A673 (cell line): ENCODE data around the gene IL23R. TPM values are rescaled to one million over a fixed set of nuclear protein-coding genes. Genes with fewer than 3 reads are reported as not detected.
"Not testable (repeated sequence)": the region's sequence is repeated elsewhere in the genome, so short reads cannot be mapped to it uniquely, and the experiment has no call there.

Experiments
- BruUV-seq: library from RNA; stranded (reverse); fragments of 400-500 nt; replicated peaks from 2 replicates; lab custom pipeline; 2021; lab: Mats Ljungman, UMichigan
- CTCF ChIA-PET: fragments of 300-600 bp; sonication (Branson Sonifier 250); formaldehyde crosslinking; loops from one replicate; lab custom pipeline; 2022; ENCODE audit warnings: antibody characterized with exemption; lab: Charles Lee
- POLR2A ChIA-PET: fragments of 300-600 bp; sonication (Branson Sonifier 250); formaldehyde crosslinking; loops from one replicate; lab custom pipeline; 2022; ENCODE audit warnings: antibody characterized with exemption; ENCODE audit not compliant: low non-redundant PET; lab: Charles Lee
- DNase-seq: peaks from one replicate; pipeline ENCODE4 v3.0.0-alpha.2; 2015; ENCODE audit warnings: low spot score
- H3K27ac ChIP-seq: fragments of 200-600 bp; sonication (generic); 2 replicates; pipeline ENCODE4 v1.5.1; 2016; ENCODE audit warnings: mixed run types, low read depth, mild to moderate bottlenecking, mixed read lengths, antibody characterized with exemption, low read length; ENCODE audit not compliant: poor library complexity, severe bottlenecking
- H3K27me3 ChIP-seq: fragments of 200-600 bp; sonication (generic); replicated peaks from 2 replicates; pipeline ENCODE4 v1.6.1; 2017; ENCODE audit warnings: mixed run types, low read depth, mild to moderate bottlenecking, mixed read lengths, antibody characterized with exemption, low read length; ENCODE audit not compliant: insufficient read depth, poor library complexity
- H3K36me3 ChIP-seq: fragments of 200-600 bp; sonication (generic); 2 replicates; pipeline ENCODE4 v1.6.1; 2016; ENCODE audit warnings: mixed run types, mild to moderate bottlenecking, mixed read lengths, antibody characterized with exemption, low read length; ENCODE audit not compliant: insufficient read depth, poor library complexity, severe bottlenecking
- H3K4me1 ChIP-seq: fragments of 200-600 bp; sonication (generic); 2 replicates; pipeline ENCODE4 v1.6.1; 2017; ENCODE audit warnings: mixed run types, mild to moderate bottlenecking, mixed read lengths, antibody characterized with exemption, low read length; ENCODE audit not compliant: insufficient read depth, poor library complexity, severe bottlenecking
- H3K4me3 ChIP-seq: fragments of 200-600 bp; sonication (generic); 2 replicates; pipeline ENCODE4 v1.5.1; 2016; ENCODE audit warnings: low read depth, mixed run types, mild to moderate bottlenecking, mixed read lengths, low read length; ENCODE audit not compliant: poor library complexity, severe bottlenecking
- H3K9me3 ChIP-seq: fragments of 200-600 bp; sonication (generic); 2 replicates; pipeline ENCODE4 v1.6.1; 2016; ENCODE audit warnings: mixed run types, low read depth, mild to moderate bottlenecking, mixed read lengths, antibody characterized with exemption, low read length; ENCODE audit not compliant: poor library complexity, severe bottlenecking
- CTCF ChIP-seq: fragments of 300-800, 200-600 bp; sonication (generic); conservative IDR thresholded peaks from 2 replicates; pipeline ENCODE4 v1.5.1; 2017; ENCODE audit warnings: low read depth, mild to moderate bottlenecking, antibody characterized with exemption, low read length, moderate library complexity, mixed read lengths
- EZH2 ChIP-seq: fragments of 200-600 bp; sonication (generic); IDR thresholded peaks from 2 replicates; pipeline ENCODE4 v1.6.1; 2017; ENCODE audit warnings: borderline replicate concordance, low read depth, mild to moderate bottlenecking, mixed read lengths, antibody characterized with exemption, low read length; ENCODE audit not compliant: poor library complexity, severe bottlenecking
- intact Hi-C: fragments of 100-400 bp; cut with micrococcal nuclease; formaldehyde crosslinking; loops from one replicate; pipeline ENCODE4 v1.10.0; 2022; ENCODE audit not compliant: unreplicated experiment
- total RNA-seq: library from RNA; stranded (reverse); gene quantifications from 2 replicates; pipeline ENCODE4 v1.2.3, GENCODE V29; 2021

The IL23R gene
- total RNA-seq, 1 experiment from 2014 or later = not detected

GRCh38 chr1:67201891-67202290 lies 35.6 kb downstream of the IL23R start:
- BruUV-seq = no TSS peak
- Histone ChIP-seq H3K27me3 (no peaks in the 10 kb centered on the region), H3K27ac (no peak overlapping the region), H3K9me3 (no peaks in the 10 kb centered on the region), H3K36me3 (no peaks in the 10 kb centered on the region), H3K4me3 (no peak overlapping the region), H3K4me1 (no peaks in the 10 kb centered on the region)
- ChIA-PET POLR2A (no interaction called here), CTCF (no interaction called here)
- DNase-seq = no peak
- intact Hi-C loops = no loop called here
- TF ChIP-seq EZH2 (no peak), CTCF (no peak)

- intact Hi-C loops = no loop called here
- H3K27me3 ChIP-seq = no peaks in the 10 kb centered on the region
- no TSS peak for BruUV-seq
- DNase-seq = no peak
- no peaks in the 10 kb centered on the region for H3K9me3 ChIP-seq
- no peaks in the 10 kb centered on the region for H3K36me3 ChIP-seq
- H3K4me3 ChIP-seq = no peak overlapping the region
- H3K4me1 ChIP-seq = no peaks in the 10 kb centered on the region
- no peak for TF ChIP-seq EZH2
- no peak for TF ChIP-seq CTCF
- POLR2A ChIA-PET = no interaction called here
- CTCF ChIA-PET = no interaction called here
- H3K27ac ChIP-seq = no peak overlapping the region
These were observed 38.2 kb downstream of the IL23R start for GRCh38 chr1:67204298-67204980.

GRCh38 chr1:67207398-67207797 lies 41.1 kb downstream of the IL23R start:
- H3K36me3 ChIP-seq, intact Hi-C loops, H3K4me1 ChIP-seq, H3K9me3 ChIP-seq, POLR2A ChIA-PET, H3K4me3 ChIP-seq, DNase-seq, CTCF ChIA-PET, H3K27me3 ChIP-seq, BruUV-seq, H3K27ac ChIP-seq: not testable (repeated sequence)

GRCh38 chr1:67208217-67208616 lies 42.0 kb downstream of the IL23R start:
- ChIA-PET POLR2A (interaction anchor here (0.6 kb wide), 1 partner anchor 54 kb away, joined by 3 read pairs; no protein-coding TSS in a partner anchor), CTCF (no interaction called here)
- Histone ChIP-seq H3K4me1 (no peaks in the 10 kb centered on the region), H3K27ac (no peak overlapping the region), H3K4me3 (no peak overlapping the region), H3K9me3 (no peaks in the 10 kb centered on the region), H3K27me3 (no peaks in the 10 kb centered on the region), H3K36me3 (no peaks in the 10 kb centered on the region)
- TF ChIP-seq EZH2 = no peak
- TF ChIP-seq CTCF = no peak
- no TSS peak for BruUV-seq
- intact Hi-C loops = no loop called here
- DNase-seq = no peak
